ENCODE results near the gene ETS1.

ETS1 gene

DNA sequence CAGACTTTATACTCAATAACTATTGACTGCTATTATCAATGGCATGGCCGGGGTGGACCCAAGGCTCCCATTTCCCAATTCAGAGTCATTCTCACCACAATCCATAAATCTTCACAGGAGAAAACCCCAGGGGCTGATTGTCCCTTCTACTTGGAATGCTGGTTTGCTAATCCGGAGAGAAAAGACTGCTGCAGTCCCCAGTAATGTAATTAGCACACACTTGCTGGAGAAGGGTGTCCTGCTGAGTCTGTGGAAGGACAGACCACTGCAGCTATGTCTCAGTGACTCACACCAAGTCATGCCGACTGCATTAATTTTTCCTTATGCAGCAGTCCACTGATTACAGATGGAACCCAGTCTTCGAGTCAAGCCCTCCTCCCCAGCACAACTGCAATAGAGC lies 5.9 kb upstream of the ETS1 start:
- no peak for DNase-seq

DNA sequence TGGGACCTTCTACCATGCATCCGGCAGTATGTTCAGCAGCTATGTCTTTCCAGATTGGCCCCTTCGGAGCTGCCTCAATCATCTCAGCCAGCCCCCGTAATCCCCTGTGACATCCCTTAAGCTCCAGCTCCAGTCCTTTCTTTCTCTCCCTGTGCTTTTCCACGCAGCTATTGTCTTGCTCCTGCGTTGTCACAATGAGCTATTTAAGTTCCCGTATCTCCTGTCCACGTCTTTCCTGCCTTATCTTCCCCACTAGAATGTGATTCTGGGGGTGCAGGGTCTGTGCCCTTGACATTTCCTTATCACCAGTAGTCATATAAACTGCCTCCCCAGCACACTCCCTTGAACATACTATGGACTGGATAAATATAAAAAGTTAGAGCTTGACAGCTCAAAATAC lies 5.1 kb upstream of the ETS1 start:
- no peak for DNase-seq

DNA sequence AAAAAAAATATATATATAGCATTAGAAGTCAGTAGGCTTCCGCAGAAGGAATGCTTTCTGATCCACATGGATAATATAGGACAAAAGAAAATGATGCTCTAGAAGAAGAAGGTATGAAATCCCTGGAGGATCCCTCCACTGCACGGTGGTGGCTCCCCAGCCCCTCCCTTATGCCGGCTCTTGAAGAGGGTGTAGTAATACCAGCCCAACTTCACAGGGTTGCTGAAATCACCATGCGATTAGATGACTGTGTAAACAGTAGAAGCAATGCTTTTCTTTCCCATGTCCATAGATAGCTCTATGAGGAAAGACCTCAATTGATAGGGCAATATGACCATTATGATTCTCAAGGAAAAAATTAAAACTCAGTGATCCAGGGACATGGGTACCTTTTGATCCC lies 3.2 kb upstream of the ETS1 start:
- DNase-seq: no peak

DNA sequence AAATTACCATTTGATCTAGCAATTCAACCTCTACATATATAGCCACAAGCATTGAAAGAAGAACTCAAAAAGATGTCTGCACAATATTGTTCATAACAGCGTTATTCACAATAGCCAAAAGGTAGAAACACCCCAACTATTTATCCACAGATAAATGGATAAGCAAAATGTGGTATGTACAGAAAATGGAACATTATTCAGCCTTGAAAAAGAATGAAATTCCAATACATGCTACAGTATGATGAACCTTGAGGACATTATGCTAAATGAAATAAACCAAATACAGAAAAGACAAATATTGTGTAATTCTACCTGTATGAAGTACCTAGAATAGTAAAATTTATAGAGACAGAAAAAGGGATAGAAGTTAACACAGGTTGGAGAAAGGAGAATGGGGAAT lies 2.6 kb upstream of the ETS1 start:
- DNase-seq: no peak

DNA sequence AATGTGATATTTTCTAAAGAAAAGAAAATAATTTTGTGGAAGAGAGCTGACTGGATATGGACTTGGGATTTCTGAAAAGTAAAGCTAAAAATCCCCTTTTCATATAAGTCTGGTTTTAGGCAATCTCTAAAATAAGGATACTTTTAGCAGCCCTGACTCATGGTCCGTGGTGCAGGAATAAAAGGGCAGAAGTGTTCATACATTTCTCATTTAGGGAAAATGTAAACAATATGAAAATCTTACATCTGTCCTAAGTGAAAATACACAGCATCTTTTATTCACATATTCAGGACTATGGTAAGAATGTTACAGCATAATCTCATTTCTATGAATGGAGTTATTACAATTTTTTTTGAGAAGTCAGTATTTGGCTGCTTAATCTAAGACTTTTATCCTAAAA lies 735 bp upstream of the ETS1 start:
- DNase-seq: no peak

DNA sequence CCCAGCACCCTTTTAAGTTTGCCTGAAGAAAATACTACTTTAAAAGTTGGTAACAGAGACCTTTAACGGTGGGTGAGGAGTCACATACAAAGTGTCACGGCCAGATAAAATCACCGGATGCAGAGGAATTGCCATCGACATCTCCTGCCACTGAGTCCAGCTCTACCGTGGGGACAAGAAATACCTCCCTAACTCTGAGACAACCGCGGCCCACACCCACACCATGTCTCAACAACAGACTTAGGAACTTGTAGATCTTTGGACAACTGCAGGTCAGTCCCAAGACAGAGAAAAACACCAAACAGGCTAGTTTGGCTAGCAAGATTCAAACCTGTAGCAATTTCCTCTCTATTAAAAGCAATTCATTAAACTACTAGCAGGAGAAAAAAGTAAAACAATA lies 669 bp downstream of the ETS1 start:
- no peak for DNase-seq

DNA sequence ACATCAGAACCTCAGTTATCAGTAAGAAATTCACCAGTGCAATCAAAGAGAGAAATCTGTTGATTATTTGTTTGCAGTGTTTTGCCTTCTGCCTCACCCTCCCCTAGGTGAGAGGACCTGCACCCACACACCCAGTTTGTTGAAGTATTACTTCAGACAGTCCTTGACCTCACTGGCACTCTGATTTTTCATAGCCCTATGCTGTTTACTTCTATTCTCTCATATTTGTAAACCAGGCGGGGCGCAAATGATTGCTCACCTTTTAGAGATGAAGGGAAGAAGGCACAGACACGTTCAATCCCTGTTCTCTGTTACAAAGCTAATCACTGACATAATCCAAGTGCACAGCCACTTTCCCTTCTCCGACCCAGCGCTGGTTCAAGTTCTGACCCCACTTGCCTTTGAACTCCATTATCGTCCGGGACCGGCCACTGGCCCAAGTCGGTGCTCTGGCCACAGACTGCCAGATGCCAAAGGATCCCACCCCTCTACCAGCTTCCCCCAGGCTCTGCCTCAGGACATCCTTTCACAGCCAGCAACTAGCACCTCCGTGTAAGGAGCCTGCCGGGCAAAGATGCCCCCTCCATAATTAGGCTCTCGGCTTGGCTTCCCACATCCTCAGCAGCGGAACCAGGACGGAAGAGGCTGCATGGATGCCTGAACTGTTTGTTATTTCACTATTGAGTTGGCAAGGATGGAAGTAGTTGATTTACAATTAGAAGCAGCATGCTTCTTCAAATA lies 1.7 kb downstream of the ETS1 start:
- DNase-seq: no peak

DNA sequence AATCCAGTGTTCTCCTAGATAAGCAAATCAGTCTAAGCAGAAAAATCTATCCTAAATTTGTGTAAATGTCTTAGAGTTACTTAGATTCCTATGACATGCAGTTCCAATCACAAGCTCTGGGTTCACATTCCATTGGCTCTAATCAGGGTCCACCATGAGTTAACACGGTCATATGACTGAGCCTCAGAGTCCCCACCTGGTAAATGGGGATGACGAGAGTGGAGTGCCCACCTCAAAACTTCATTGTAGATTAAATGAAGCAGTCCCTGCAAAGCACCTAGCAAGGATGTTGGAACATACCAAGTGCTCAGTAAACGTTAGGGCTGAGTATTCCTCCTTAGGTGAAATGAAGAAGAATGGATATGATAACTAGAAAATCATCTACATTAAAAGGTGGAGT lies 3.1 kb downstream of the ETS1 start:
- DNase-seq: no peak

DNA sequence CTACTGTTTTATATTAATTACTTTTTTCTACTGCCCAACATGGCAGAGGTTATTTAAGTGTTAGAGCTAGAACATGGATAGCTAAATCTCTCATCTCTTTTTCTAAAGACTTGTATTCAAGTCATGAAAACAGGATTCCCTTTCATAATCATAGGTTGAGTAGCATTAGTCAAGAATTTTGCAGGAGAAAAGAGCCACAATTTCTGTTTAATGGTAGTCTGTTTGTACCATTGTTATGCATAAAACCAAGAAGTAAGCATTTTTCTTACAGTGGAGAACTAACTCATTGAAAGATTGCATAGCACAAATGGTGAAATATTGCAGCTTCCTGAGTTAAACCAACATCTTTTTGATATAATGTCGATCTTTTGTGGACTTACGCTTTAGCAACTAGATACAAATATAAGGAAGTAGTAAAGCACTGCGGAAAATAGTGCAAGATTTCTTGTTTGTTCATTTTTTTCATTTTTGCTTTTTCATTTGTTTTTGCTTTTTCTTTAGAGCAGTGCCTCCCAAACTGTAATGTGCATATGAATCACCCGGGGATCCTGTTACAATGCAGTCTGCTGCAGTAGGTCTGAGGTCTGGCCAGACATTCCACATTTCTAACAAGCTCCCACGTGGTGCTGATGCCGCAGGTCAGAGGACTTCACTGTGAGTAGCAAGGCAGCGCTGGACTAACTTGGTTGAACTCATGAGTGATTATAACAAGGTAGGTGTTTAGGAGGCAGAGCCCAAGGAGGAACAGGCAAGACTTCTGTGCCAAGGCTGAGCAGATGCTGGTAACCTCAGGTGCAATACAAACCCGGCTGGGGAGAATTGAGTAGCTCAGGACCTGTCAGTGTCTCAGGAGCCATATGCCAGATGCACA lies 4.6 kb downstream of the ETS1 start:
- no peak for DNase-seq

DNA sequence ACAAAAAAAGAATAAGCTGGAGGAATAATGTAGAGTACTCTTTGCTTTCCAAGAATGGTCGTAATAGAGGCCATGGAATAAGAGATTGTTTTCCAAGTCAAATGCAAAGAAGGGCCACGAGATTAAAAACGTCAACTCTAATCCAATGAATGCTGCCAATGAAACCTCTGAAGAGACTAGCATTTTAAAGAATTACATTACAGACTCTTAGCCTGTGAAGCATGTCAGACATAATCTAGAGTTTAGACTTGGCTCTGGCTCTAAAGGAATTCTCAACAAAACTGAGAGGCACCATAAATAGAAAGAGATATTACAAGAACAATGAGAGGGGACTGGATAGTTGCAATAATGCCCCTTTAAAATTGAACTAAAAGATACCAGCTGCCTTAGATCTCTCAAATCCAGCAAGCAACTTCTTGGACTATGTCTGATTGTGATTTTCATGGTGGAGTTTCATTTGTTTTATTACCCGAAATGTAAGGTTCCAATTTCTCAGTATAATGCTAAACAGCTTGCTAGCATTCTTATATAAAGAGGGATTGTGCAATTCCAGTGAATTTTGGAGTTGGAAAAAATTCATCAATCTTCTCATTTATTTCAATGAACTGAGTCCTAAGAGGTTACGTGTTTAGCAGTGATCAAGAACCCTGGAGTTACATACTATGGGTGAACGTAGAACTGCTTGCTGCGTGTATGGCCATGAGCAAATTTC lies 5.6 kb downstream of the ETS1 start:
- no peak for DNase-seq

DNA sequence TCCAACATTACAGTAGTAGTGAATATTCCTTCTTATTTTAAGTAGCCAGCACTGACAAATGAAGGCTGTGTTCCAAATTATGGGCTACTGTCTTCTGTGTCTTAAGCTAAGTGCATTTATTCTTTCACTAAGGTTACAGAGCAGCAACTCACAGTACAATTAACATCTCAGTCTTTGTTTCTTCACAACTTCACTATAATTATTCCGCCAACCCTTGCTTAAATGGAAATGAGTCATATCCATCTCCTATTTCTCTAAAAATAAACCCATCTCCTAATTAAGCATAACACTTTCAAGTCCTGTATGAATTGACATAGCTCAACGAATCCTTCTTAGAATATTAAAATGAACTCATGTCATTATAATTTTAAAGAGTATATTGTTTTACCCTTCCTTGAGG lies 6.7 kb downstream of the ETS1 start:
- no peak for DNase-seq

DNA sequence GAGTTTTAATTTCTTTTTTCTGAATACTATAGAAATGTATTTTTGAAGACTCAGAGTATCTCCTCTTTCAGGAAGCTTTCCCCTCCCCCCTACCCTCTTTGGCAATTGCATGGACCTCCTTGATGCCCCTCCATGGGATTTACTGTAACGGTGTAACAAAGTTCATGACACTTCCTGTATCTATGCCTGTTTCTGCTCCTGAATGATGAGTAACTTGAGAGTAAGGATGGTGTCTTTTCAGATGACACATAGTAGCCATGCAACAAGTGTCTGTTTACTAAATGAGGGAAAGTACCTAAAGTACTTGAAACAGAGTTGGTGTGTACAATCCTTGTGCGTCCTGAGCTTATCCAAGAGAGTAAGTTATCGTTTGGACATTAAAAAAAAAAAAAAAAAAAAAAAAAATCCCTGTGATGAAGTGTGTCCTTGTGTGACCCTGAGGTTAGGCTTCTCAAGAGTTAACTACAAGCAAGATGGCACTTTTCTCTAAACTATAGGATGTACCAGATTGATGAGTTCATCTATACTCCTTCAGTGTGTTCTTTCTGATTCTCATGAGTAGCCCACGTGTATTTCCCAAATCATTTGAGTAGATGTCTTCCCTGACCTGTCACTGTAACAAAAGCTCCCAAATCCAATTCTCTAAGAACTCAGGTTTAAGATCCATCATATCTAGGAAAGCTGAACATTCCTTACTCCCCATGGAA lies 7.4 kb downstream of the ETS1 start:
- peak in 1 of 2 donors; percentile 10 for DNase-seq

DNA sequence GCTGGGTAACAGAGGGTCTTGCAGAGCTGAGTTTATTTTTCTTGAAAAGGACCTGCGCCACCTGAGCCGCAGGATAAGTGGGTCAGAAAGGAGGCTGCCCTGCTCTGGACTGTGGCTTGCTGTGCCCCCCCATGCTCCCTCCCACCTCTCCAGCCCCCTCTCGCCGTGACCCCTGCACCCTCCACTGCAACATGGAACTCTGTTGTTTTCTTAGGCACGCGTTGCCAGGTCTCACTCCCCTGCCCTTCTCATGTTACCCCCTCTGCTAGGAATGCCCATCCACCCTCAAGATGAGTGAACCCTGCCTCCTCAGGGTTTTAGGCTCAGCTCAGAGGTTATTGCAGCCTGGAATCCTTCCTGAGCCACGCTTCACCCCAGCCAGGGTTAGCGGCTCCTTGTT lies 10.8 kb downstream of the ETS1 start:
- no peak for DNase-seq

DNA sequence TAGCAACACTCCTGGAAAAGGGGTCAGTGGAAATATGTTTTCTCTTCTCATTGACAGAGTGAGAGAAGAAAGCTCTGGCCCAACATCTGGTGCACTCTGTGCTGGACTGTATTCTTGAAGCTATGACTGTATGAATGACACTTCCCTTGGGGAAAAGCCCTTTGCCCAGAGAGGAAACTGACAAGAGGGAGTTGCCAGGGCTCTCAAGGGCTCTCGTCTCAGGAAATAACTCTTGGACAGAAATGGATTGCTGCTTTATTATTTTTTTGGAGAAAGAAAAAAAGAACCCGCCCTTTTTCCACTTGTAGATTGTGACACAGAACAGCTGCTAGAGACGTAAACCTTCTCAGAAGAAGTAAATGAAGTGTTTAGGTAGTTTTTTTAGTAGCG lies 11.4 kb downstream of the ETS1 start:
- peak in 1 of 2 donors; percentile 18 for DNase-seq

DNA sequence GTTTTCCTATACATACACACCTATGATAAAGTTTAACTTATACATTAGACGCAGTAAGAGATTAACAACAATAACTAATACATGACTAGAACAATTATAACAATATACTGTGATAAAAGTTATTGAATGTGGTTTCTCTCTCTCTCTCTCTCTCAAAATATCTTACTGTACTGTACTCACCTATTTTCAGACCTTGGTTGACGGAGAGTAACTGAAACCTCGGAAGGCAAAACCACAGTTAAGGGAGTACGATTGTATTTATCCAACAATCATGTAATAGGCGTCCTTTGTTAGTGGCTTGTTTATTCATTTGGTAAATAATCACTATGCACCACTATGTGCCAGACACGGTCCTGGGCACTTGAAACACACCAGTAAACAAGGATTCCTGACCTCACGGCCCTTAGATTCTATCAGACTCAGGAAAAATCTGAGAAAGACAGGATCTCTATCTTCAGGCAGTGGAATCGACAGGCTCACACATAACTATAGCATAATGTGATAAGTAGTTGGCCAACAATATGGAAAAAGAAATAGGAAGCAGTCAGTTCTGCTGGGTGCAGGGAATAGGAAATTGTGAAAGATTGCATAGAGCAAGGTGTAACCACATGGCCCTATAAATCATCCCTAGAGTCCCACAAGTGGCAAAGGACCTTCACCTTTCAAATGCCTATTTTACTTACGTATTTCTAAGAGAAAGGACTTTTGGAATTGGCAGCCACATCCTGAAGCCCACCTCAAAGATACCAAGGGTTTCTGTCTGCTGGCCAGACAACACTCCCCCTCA lies 12.0 kb downstream of the ETS1 start:
- DNase-seq: no peak

DNA sequence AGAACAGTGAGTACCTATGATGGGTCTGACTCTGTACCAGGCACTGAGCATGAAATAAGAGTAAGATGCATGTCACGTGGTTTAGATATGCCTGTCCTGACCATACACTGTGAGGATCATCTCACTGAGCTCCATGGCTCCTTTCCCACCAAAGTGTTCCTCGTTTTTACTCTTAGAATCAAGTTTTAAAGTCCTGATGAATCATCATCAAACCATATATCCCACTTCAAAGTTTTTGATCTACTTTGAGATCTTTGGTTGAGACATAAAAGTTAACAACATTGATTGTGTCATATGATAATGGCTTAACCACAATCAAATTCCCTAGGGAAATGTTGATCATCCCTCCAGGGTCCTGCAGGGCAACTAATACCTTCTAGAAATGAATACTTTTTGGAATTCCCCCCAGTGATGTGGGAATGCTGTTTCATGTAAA lies 12.8 kb downstream of the ETS1 start:
- no peak for DNase-seq

DNA sequence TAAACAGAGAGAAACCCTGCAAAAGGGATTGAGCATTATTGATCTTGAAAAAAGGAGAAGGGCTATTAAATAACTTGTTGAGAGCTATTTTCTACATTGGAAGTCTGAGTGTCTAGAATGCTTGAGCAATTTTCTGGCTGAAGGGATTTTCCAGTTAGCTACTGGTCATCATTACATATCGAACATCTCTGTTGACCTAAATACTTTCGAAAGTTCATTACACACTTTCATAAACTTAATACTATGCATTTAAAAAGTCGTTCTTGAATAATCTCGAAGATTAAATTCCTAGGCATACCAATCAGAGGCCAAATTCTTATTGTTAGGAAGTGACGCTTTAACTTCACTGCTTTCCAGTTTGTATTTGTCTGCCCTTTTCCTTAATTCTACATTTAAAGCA lies 13.7 kb downstream of the ETS1 start:
- DNase-seq: no peak

DNA sequence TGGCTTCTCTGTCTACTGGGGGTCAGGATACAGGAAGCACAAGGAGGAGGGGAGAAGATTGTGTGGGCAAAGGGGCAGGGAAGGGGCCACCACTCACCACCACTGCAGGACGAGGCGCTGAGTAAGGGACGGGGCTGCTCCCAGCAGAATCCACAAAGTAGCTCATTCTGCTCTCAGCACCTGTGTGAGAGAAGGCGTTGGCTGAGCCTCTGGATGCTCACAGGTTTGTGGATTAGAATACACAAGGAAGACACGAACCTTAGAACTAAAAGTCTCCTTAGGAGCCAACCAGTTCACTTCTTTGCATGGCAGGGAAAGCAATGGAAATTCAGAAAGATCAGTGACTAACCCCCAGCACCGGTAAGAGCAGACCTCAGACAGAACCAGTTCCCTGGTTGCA lies 14.4 kb downstream of the ETS1 start:
- no peak for DNase-seq

DNA sequence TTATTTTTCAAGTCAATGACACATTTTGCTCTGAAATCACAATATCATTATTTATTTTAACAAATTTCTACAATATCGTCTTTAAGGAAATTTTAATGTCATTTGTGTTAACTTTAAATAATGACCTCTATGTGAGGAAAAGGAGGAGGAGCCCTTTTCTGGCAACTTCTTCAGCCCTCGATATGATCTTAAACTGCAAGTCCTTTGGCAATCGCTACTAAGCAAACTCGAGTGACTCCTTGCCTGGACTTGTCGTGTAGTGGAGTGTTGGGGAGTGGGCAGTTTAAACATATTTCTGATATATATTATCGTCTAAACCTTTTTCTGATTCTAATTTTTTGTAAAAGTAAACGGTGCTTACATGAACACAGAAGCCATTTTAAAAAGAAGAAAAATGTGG lies 16.7 kb downstream of the ETS1 start:
- DNase-seq: no peak

DNA sequence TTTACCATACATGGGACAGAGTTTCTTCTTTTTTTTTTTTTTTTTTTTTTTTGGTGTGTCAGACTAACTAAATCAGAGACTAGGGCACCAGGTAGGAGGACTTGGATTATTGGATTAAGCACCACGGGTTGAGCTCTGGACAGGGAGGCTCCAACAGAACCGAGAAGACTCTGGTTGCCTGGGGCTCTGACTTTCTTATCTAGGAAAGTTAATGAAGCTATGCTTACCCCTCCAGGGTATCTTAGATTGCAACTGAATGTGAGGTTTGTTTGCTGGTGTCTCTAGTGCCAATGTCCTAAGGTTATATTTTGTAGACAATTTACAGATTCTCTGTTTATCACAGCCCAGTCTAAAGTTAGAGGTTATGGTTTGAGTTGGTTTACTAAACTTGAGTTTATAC lies 18.1 kb downstream of the ETS1 start:
- no peak for DNase-seq

DNA sequence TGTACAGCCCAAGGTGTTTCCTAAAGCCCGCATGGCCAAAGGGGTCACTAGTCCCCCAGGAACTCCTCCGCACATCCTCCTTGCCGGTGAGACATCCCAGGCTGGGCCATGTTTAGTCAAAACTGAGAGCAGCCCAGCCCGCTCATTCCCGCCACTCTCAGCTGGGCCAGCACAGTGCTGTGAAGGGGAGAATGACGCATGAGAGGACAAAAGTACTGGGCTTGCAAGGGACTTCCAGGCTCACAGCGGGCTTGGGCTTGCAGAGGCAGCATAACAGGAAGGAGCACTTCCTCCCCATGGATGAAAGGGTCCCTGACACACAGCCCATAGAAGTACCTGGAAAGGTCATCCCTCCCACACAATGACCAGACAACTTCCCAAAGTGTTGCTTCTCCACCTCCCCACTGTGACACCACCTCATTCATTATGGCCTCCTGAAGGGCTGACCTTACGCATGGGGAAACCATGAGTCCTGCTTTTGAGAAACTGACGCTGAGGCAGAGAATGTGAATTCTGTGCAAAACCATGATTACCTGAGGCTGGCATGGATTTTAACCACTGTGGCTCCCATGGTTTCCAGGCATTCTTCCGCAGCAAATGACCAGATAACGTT lies 19.1 kb downstream of the ETS1 start:
- DNase-seq: no peak

DNA sequence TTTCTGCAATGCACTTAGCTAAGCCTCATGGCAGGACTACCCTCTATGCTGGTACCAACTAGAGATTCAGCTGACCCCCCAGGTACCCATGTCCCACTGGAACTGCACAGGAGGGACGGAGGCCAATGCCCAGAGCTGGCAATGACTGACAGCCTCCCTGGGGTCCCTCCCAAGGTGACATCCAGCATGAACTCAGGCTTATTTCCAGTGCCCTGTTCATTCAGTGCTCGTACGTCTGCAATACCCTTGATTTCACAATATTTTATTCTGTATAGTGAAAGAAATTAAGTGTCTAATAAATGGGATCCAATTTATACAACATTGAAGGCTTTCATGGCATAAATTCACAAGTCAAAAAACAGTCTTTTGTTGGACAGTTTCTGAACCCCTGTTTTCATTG lies 20.2 kb downstream of the ETS1 start:
- DNase-seq: no peak
